Measurements from ENCODE around the gene WDR38. TPM values are rescaled to one million over a fixed set of nuclear protein-coding genes. Genes with fewer than 3 reads are reported as not detected.

Gene WDR38
- total RNA-seq, 1 experiment from 2014 or later, result not detected

DNA sequence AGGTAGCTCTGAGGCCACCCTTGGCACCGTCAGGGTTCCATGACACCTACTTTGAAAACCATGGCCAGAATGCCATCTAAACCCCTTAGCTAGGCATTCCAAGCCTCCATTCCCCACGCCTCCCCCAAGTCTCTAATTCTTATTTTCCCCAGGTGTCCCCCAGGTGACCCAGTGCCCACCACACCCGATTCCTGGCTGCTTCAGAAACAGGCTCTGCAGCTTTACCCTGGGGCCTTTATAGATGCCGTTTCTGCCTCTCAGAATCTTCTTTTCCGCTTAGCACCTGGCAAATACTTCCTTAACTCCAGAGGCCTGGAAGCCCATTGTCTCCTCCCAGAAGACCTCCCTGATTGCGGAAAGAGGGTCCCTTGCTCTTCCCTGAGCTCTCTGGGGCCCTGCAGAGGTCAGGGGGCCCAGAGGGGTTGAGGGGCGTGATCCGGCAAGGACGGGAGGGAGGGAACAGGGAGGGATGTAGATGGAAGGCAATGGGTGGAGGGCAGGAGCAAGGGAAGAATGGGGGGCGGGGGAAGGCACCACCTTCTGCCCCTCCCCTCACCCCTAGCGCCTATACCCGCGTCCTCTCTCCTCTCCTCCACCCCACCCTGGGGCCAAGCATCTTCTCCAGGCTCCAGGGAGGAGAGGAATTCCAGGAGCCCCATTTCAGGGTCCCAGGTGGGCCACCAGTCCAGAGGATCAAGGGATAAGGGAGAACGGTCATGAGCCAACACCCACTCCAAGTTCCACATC, 12.0 kb upstream of the WDR38 start:
- TF ChIP-seq POLR2AphosphoS5 (IDR thresholded peaks at IDR 0.05; ENCODE audit: low read depth, low read length) (no peak), TCF7L2 (IDR thresholded peaks at IDR 0.05; ENCODE audit: low read depth, low read length) (no peak), SIN3A (IDR thresholded peaks at IDR 0.05; ENCODE audit: borderline replicate concordance, insufficient read depth, low read depth, low read length) (no peak)
- TF ChIP-seq, protein P1, sequence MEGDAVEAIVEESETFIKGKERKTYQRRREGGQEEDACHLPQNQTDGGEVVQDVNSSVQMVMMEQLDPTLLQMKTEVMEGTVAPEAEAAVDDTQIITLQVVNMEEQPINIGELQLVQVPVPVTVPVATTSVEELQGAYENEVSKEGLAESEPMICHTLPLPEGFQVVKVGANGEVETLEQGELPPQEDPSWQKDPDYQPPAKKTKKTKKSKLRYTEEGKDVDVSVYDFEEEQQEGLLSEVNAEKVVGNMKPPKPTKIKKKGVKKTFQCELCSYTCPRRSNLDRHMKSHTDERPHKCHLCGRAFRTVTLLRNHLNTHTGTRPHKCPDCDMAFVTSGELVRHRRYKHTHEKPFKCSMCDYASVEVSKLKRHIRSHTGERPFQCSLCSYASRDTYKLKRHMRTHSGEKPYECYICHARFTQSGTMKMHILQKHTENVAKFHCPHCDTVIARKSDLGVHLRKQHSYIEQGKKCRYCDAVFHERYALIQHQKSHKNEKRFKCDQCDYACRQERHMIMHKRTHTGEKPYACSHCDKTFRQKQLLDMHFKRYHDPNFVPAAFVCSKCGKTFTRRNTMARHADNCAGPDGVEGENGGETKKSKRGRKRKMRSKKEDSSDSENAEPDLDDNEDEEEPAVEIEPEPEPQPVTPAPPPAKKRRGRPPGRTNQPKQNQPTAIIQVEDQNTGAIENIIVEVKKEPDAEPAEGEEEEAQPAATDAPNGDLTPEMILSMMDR (IDR thresholded peaks at IDR 0.05), result no peak
- TF ChIP-seq, protein P2, sequence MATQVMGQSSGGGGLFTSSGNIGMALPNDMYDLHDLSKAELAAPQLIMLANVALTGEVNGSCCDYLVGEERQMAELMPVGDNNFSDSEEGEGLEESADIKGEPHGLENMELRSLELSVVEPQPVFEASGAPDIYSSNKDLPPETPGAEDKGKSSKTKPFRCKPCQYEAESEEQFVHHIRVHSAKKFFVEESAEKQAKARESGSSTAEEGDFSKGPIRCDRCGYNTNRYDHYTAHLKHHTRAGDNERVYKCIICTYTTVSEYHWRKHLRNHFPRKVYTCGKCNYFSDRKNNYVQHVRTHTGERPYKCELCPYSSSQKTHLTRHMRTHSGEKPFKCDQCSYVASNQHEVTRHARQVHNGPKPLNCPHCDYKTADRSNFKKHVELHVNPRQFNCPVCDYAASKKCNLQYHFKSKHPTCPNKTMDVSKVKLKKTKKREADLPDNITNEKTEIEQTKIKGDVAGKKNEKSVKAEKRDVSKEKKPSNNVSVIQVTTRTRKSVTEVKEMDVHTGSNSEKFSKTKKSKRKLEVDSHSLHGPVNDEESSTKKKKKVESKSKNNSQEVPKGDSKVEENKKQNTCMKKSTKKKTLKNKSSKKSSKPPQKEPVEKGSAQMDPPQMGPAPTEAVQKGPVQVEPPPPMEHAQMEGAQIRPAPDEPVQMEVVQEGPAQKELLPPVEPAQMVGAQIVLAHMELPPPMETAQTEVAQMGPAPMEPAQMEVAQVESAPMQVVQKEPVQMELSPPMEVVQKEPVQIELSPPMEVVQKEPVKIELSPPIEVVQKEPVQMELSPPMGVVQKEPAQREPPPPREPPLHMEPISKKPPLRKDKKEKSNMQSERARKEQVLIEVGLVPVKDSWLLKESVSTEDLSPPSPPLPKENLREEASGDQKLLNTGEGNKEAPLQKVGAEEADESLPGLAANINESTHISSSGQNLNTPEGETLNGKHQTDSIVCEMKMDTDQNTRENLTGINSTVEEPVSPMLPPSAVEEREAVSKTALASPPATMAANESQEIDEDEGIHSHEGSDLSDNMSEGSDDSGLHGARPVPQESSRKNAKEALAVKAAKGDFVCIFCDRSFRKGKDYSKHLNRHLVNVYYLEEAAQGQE (IDR thresholded peaks at IDR 0.05; ENCODE audit: insufficient read depth in 1 of 2, low read depth in 2 of 2, low read length in 1 of 2), result no peak
- DNase-seq (ENCODE audit: low read depth, low spot score) (no peak), ATAC-seq (no peak)
- intact Hi-C loops (cut with micrococcal nuclease; ENCODE audit: unreplicated experiment) (no loop called here), in situ Hi-C loops (cut with HindIII; ENCODE audit: low pct_unique_long_range_greater_than_20kb, low sequenced_read_pairs) (no loop called here)
- Histone ChIP-seq H3K27me3 (ENCODE audit: control insufficient read depth, insufficient read depth, low read length) (no peaks in the 10 kb centered on the region), H3K4me3 (ENCODE audit: low read depth in 2 of 2, low read length in 2 of 2) (no peak overlapping the region), H3K9me3 (ENCODE audit: control insufficient read depth, insufficient read depth, low read depth, low read length) (no peaks in the 10 kb centered on the region), H3K27ac (ENCODE audit: low read length) (no peak overlapping the region), H3K36me3 (ENCODE audit: control insufficient read depth, insufficient read depth, low read length) (no peaks in the 10 kb centered on the region), H3K4me1 (ENCODE audit: control insufficient read depth, insufficient read depth, low read length) (no peaks in the 10 kb centered on the region)
- CTCF ChIA-PET, result interaction anchor here (0.7 to 1.8 kb wide), 5 partner anchors 7 to 64 kb away, joined by 3 to 9 read pairs (median 7); partner anchors contain the start of genes OLFML2A and WDR38
- no TSS peak for BruUV-seq (replicated peaks)
- POLR2A ChIA-PET, result no interaction called here

DNA sequence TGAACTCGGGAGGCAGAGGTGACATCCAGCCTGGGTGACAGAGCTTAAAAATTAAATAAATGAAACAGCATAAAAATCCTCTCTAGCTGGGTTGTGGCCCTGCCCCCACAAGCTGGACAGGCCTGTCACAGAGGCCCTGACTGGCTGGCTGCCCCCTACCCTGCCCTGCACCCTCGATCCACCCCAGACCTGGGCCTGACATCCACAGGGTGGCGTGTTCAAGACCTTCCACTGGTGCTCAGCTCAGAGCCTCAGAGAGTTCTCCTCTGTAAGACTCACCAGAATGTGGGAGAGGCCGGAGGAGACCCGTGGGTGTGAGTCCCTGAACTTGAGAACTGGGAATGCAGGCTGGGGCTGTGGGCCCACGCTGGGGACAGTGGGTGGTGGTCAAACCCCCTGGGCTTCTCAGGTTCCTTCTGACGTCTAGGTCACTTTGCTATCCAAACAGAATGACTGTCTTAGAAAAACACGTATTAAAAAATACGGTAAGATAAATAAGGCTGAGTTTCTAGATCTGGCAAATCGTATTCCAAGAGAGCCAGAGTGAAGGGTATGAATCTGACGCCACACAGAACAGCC, 9.7 kb upstream of the WDR38 start:
- DNase-seq (ENCODE audit: low read depth, low spot score), result no peak
- in situ Hi-C loops (cut with HindIII; ENCODE audit: low pct_unique_long_range_greater_than_20kb, low sequenced_read_pairs), result no loop called here
- TF ChIP-seq, protein P2 (IDR thresholded peaks at IDR 0.05; ENCODE audit: insufficient read depth in 1 of 2, low read depth in 2 of 2, low read length in 1 of 2), result no peak
- TF ChIP-seq, protein P1 (IDR thresholded peaks at IDR 0.05), result no peak
- TF ChIP-seq TCF7L2 (IDR thresholded peaks at IDR 0.05; ENCODE audit: low read depth, low read length) (no peak), SIN3A (IDR thresholded peaks at IDR 0.05; ENCODE audit: borderline replicate concordance, insufficient read depth, low read depth, low read length) (no peak), POLR2AphosphoS5 (IDR thresholded peaks at IDR 0.05; ENCODE audit: low read depth, low read length) (no peak)
- H3K36me3 ChIP-seq (ENCODE audit: control insufficient read depth, insufficient read depth, low read length), result no peaks in the 10 kb centered on the region
- H3K4me1 ChIP-seq (ENCODE audit: control insufficient read depth, insufficient read depth, low read length), result no peaks in the 10 kb centered on the region
- H3K27me3 ChIP-seq (ENCODE audit: control insufficient read depth, insufficient read depth, low read length), result no peaks in the 10 kb centered on the region
- no peak for ATAC-seq
- H3K4me3 ChIP-seq (ENCODE audit: low read depth in 2 of 2, low read length in 2 of 2), result no peak overlapping the region
- H3K9me3 ChIP-seq (ENCODE audit: control insufficient read depth, insufficient read depth, low read depth, low read length), result no peaks in the 10 kb centered on the region
- BruUV-seq (replicated peaks), result no TSS peak
- POLR2A ChIA-PET, result interaction anchor here (0.6 kb wide), 1 partner anchor 48 kb away, joined by 3 read pairs; no protein-coding TSS in a partner anchor
- no peak overlapping the region for H3K27ac ChIP-seq (ENCODE audit: low read length)
- intact Hi-C loops (cut with micrococcal nuclease; ENCODE audit: unreplicated experiment), result no loop called here
- CTCF ChIA-PET, result interaction anchor here (1.3 kb wide), 1 partner anchor 9 kb away, joined by 4 read pairs; no protein-coding TSS in a partner anchor

Measured in Panc1 (cell line).